HEK293 (cell line): Measurements from ENCODE around the gene UGCG.

Experiments used
- BCL11A ChIP-seq: fragments of 450-650 bp; formaldehyde crosslinking; IDR thresholded peaks from 2 replicates; pipeline ENCODE4 v1.5.1; 2016; ENCODE audit warnings: low read depth, missing biosample characterization, missing genetic modification characterization
- BCL6B ChIP-seq: fragments of 450-650 bp; formaldehyde crosslinking; IDR thresholded peaks from 2 replicates; pipeline ENCODE4 v1.5.1; 2017; ENCODE audit warnings: missing biosample characterization, missing genetic modification characterization
- GLIS2 ChIP-seq: fragments of 450-650 bp; formaldehyde crosslinking; IDR thresholded peaks from 2 replicates; pipeline ENCODE4 v1.5.1; 2016; ENCODE audit warnings: missing biosample characterization, missing genetic modification characterization
- KLF9 ChIP-seq: fragments of 450-650 bp; formaldehyde crosslinking; IDR thresholded peaks from 2 replicates; pipeline ENCODE4 v1.5.1; 2016; ENCODE audit warnings: missing biosample characterization, missing genetic modification characterization, low read depth
- SP3 ChIP-seq: fragments of 450-650 bp; formaldehyde crosslinking; IDR thresholded peaks from 2 replicates; pipeline ENCODE4 v1.5.1; 2016; ENCODE audit warnings: missing biosample characterization, missing genetic modification characterization
- ZBTB26 ChIP-seq: fragments of 450-650 bp; formaldehyde crosslinking; optimal IDR thresholded peaks from 2 replicates; pipeline ENCODE3; 2016; ENCODE audit warnings: missing biosample characterization, mild to moderate bottlenecking, missing genetic modification characterization
- ZBTB49 ChIP-seq: fragments of 450-650 bp; formaldehyde crosslinking; IDR thresholded peaks from 2 replicates; pipeline ENCODE4 v1.5.1; 2016; ENCODE audit warnings: missing biosample characterization, missing genetic modification characterization, low read depth
- ZBTB6 ChIP-seq: fragments of 450-650 bp; formaldehyde crosslinking; IDR thresholded peaks from 2 replicates; pipeline ENCODE4 v1.5.1; 2017; ENCODE audit warnings: missing biosample characterization, missing genetic modification characterization
- ZBTB8A ChIP-seq: fragments of 450-650 bp; formaldehyde crosslinking; IDR thresholded peaks from 2 replicates; pipeline ENCODE4 v1.5.1; 2016; ENCODE audit warnings: missing biosample characterization, missing genetic modification characterization
- ZNF280D ChIP-seq: fragments of 450-650 bp; formaldehyde crosslinking; IDR thresholded peaks from 2 replicates; pipeline ENCODE4 v1.5.1; 2016; ENCODE audit warnings: missing biosample characterization, missing genetic modification characterization
- ZNF544 ChIP-seq: fragments of 450-650 bp; formaldehyde crosslinking; IDR thresholded peaks from 2 replicates; pipeline ENCODE4 v1.5.0; 2017; ENCODE audit warnings: missing biosample characterization, missing genetic modification characterization
- ZNF548 ChIP-seq: fragments of 450-650 bp; formaldehyde crosslinking; IDR thresholded peaks from 2 replicates; pipeline ENCODE4 v1.5.1; 2016; ENCODE audit warnings: missing biosample characterization, missing genetic modification characterization
- ZNF600 ChIP-seq: fragments of 450-650 bp; formaldehyde crosslinking; IDR thresholded peaks from 2 replicates; pipeline ENCODE4 v1.5.1; 2016; ENCODE audit warnings: missing biosample characterization, missing genetic modification characterization
- ZNF701 ChIP-seq: fragments of 450-650 bp; formaldehyde crosslinking; IDR thresholded peaks from 2 replicates; pipeline ENCODE4 v1.5.1; 2016; ENCODE audit warnings: missing biosample characterization, missing genetic modification characterization
- TF ChIP-seq, protein P1 (sequence below): fragments of 450-650 bp; formaldehyde crosslinking; IDR thresholded peaks from 2 replicates; pipeline ENCODE4; 2016; ENCODE audit warnings: missing biosample characterization, missing genetic modification characterization
- TF ChIP-seq, protein P2 (sequence below): fragments of 450-650 bp; formaldehyde crosslinking; IDR thresholded peaks from 2 replicates; pipeline ENCODE4 v1.5.1; 2016; ENCODE audit warnings: missing biosample characterization, missing genetic modification characterization
- TF ChIP-seq, protein P3 (sequence below): fragments of 450-650 bp; formaldehyde crosslinking; IDR thresholded peaks from 2 replicates; pipeline ENCODE4 v1.5.1; 2016; ENCODE audit warnings: missing biosample characterization, missing genetic modification characterization
- TF ChIP-seq, protein P4 (sequence below): fragments of 450-650 bp; formaldehyde crosslinking; IDR thresholded peaks from 2 replicates; pipeline ENCODE4 v1.5.1; 2017; ENCODE audit warnings: missing biosample characterization, mild to moderate bottlenecking, missing genetic modification characterization, moderate library complexity

The UGCG gene

GRCh38 chr9:111896942-111897600 is 457 bp downstream of the UGCG start (continued):
- 0 out of 2 replicates have a peak, but pooled peaks have one; percentile 9 for TF ChIP-seq SP3
- peak; percentile 35; the same call in 1 of the 2 replicates for TF ChIP-seq ZNF600 (tag by site-specific recombination)
- no peak for TF ChIP-seq ZNF280D (tag by site-specific recombination)
- TF ChIP-seq ZBTB6 (tag by site-specific recombination): no peak
- TF ChIP-seq, protein P1, sequence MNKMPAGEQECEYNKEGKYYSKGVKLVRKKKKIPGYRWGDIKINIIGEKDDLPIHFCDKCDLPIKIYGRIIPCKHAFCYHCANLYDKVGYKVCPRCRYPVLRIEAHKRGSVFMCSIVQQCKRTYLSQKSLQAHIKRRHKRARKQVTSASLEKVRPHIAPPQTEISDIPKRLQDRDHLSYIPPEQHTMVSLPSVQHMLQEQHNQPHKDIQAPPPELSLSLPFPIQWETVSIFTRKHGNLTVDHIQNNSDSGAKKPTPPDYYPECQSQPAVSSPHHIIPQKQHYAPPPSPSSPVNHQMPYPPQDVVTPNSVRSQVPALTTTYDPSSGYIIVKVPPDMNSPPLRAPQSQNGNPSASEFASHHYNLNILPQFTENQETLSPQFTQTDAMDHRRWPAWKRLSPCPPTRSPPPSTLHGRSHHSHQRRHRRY (tag by site-specific recombination): no peak
- TF ChIP-seq, protein P2, sequence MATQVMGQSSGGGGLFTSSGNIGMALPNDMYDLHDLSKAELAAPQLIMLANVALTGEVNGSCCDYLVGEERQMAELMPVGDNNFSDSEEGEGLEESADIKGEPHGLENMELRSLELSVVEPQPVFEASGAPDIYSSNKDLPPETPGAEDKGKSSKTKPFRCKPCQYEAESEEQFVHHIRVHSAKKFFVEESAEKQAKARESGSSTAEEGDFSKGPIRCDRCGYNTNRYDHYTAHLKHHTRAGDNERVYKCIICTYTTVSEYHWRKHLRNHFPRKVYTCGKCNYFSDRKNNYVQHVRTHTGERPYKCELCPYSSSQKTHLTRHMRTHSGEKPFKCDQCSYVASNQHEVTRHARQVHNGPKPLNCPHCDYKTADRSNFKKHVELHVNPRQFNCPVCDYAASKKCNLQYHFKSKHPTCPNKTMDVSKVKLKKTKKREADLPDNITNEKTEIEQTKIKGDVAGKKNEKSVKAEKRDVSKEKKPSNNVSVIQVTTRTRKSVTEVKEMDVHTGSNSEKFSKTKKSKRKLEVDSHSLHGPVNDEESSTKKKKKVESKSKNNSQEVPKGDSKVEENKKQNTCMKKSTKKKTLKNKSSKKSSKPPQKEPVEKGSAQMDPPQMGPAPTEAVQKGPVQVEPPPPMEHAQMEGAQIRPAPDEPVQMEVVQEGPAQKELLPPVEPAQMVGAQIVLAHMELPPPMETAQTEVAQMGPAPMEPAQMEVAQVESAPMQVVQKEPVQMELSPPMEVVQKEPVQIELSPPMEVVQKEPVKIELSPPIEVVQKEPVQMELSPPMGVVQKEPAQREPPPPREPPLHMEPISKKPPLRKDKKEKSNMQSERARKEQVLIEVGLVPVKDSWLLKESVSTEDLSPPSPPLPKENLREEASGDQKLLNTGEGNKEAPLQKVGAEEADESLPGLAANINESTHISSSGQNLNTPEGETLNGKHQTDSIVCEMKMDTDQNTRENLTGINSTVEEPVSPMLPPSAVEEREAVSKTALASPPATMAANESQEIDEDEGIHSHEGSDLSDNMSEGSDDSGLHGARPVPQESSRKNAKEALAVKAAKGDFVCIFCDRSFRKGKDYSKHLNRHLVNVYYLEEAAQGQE (tag by site-specific recombination): no peak
- TF ChIP-seq BCL11A (tag by site-specific recombination): no peak
- TF ChIP-seq KLF9 (tag by site-specific recombination): 0 out of 2 replicates have a peak, but pooled peaks have one; percentile 32
- TF ChIP-seq ZBTB49 (tag by site-specific recombination): no peak
- TF ChIP-seq GLIS2: peak; percentile 39; the same call in 1 of the 2 replicates
- no peak for TF ChIP-seq BCL6B (tag by site-specific recombination)
- no peak for TF ChIP-seq ZNF701 (tag by site-specific recombination)
- peak; percentile 61; the same call in 1 of the 2 replicates for TF ChIP-seq ZBTB8A (tag by site-specific recombination)
- TF ChIP-seq, protein P3, sequence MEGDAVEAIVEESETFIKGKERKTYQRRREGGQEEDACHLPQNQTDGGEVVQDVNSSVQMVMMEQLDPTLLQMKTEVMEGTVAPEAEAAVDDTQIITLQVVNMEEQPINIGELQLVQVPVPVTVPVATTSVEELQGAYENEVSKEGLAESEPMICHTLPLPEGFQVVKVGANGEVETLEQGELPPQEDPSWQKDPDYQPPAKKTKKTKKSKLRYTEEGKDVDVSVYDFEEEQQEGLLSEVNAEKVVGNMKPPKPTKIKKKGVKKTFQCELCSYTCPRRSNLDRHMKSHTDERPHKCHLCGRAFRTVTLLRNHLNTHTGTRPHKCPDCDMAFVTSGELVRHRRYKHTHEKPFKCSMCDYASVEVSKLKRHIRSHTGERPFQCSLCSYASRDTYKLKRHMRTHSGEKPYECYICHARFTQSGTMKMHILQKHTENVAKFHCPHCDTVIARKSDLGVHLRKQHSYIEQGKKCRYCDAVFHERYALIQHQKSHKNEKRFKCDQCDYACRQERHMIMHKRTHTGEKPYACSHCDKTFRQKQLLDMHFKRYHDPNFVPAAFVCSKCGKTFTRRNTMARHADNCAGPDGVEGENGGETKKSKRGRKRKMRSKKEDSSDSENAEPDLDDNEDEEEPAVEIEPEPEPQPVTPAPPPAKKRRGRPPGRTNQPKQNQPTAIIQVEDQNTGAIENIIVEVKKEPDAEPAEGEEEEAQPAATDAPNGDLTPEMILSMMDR: peak; percentile 51; the same call in 1 of the 2 replicates
- TF ChIP-seq, protein P4, sequence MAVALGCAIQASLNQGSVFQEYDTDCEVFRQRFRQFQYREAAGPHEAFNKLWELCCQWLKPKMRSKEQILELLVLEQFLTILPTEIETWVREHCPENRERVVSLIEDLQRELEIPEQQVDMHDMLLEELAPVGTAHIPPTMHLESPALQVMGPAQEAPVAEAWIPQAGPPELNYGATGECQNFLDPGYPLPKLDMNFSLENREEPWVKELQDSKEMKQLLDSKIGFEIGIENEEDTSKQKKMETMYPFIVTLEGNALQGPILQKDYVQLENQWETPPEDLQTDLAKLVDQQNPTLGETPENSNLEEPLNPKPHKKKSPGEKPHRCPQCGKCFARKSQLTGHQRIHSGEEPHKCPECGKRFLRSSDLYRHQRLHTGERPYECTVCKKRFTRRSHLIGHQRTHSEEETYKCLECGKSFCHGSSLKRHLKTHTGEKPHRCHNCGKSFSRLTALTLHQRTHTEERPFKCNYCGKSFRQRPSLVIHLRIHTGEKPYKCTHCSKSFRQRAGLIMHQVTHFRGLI (tag by site-specific recombination): peak; percentile 71
- no peak for TF ChIP-seq ZNF548 (tag by site-specific recombination)
- TF ChIP-seq ZBTB26 (tag by site-specific recombination): peak; percentile 26
- TF ChIP-seq ZNF544 (tag by site-specific recombination): no peak
